GM12874 (cell line): ENCODE data around the gene NEMP1.

ENCODE experiments used
- TF ChIP-seq, protein P1 (sequence below): IDR thresholded peaks from 2 replicates; pipeline ENCODE4 v1.5.1; 2011; ENCODE audit warnings: low read depth, mild to moderate bottlenecking, control low read depth, low read length, moderate library complexity; ENCODE audit not compliant: insufficient read depth

Gene NEMP1

DNA sequence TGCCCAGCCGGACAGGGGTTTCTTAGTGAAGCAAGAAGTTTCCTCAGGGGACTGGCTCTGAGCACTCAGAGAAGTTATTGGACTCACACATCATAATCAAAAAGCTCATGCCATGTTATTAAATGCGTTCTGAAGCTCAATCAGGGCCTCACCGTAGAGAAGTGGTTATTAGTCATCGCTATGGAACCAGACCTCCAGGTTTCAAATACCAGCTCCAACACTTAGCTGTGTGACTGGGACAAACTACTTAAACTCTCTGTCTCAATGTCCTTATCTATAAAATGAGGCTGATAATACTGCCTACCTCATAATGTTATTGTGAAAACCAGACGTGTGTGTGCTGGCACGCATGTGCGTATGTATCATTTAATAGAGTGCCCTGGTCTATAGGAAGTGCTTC lies 25.3 kb upstream of the NEMP1 start:
- TF ChIP-seq, protein P1, sequence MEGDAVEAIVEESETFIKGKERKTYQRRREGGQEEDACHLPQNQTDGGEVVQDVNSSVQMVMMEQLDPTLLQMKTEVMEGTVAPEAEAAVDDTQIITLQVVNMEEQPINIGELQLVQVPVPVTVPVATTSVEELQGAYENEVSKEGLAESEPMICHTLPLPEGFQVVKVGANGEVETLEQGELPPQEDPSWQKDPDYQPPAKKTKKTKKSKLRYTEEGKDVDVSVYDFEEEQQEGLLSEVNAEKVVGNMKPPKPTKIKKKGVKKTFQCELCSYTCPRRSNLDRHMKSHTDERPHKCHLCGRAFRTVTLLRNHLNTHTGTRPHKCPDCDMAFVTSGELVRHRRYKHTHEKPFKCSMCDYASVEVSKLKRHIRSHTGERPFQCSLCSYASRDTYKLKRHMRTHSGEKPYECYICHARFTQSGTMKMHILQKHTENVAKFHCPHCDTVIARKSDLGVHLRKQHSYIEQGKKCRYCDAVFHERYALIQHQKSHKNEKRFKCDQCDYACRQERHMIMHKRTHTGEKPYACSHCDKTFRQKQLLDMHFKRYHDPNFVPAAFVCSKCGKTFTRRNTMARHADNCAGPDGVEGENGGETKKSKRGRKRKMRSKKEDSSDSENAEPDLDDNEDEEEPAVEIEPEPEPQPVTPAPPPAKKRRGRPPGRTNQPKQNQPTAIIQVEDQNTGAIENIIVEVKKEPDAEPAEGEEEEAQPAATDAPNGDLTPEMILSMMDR: no peak

DNA sequence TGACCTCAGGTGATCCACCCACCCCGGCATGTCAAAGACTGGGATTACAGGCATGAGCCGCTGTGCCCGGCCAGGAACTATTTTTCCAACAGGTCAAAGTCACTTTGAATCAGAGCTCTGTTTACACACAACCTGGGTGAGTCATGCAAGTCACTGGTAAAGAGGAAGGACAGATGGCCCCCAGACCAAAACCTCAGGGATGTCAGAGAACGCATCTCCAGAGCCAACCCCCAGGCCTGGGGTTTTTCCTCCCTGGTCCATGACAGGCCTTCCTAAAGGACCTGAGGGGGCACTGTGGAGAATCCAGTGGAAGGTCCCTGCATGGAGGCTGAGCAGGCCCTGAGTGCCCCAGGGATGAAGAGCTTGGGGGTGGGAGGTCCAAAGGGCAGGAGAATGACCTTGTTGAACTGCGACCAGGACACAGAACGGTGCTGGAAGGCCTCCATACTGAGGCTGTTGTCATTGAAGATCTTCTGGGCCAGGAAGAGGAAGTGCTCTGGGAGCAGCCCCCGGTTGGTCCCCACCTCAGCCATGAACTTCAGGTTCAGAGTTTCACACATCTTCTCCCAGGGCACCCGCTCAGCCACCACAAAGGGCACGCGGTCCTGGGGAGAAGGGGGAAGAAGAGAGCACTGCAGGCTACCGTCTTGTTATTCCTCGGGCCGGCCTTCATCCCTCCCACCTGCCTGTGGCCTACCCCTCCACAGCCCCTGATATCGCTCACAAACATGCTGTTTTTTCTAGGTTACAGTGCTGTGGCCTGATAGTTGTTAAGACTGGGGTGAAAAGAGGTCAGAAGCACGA lies 23.5 kb upstream of the NEMP1 start:
- TF ChIP-seq, protein P1: no peak

DNA sequence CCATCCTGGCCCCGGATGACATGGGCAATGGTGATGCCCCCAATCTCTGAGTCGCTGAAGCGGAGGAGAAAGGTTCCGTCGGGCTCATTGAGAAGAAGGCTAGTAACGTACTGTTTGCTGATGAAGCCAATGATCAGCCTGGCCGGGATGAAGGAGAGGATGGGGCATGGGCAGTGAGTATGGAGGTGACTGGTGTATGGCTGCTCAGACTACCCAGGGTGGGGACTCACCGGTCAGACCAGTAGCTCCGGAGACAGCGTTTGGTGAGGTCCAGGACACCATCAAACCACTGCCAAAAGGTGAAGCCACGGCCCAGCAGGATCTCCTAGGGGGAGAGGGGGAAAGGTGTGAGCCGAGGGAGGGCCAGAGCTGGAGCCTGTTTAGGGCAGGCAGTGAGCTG lies 21.2 kb upstream of the NEMP1 start:
- TF ChIP-seq, protein P1: no peak

DNA sequence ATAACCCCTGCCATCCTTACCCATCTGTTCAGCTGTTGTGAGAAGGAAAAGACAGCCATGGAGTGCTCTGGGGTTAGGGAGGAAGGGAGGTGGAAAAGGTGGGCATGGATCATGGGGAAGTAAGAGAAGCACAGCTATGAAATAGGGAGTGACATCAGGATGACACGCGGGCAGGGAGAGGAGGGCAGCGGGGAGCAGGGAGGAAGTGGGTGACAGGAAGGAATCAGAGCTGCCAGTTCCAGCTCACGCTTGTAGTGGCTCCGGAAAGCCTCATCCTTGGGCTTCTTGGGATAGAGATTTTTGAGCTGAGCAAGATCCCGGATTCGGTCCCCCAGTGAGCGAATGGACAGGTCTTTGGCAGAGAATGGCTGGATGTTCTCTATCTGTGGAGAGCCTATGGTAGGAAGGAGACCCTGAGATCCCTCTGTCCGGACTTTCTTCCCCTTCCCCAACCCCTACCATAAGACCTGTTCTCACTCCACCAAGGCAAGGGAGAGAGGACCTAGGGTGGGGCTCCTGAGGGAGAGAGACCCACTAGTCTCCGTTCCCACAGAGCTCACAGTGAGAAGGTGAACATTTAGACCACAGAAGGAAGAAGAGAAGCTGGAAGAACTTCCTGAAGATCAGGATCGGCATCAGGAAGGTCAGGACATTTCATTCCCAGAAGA lies 20.6 kb upstream of the NEMP1 start:
- TF ChIP-seq, protein P1: no peak

DNA sequence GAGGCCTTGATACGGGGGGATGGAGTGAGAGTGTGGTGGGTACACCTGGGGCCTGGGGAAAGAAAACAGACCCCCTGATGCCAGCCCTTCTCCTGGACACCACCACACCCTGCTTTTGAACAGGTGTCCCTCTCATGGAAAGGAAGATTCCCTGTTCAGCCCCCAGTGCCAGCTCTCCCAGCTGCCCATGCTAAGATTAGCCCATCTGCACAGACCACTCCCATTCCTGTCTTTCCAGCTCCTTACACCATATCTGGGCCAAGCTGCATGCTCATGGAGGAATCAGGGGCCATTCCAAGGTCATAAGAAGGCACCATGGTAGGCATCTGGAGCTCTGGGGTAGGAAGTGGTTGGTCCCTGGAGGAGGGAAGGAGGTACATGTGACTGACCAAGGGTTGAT lies 20.0 kb upstream of the NEMP1 start:
- TF ChIP-seq, protein P1: no peak

DNA sequence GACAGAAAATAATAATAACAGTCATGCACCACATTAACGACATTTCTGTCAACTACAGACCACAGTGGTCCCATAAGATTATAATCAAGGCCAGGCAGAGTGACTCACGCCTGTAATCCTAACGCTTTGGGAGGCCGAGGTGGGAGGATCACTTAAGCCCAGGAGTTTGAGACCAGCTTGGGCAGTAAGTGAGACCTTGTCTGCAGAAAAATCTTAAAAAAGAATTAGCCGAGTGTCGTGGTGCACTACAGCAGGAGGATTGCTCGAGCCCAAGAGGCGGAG lies 18.9 kb upstream of the NEMP1 start:
- TF ChIP-seq, protein P1: no peak

DNA sequence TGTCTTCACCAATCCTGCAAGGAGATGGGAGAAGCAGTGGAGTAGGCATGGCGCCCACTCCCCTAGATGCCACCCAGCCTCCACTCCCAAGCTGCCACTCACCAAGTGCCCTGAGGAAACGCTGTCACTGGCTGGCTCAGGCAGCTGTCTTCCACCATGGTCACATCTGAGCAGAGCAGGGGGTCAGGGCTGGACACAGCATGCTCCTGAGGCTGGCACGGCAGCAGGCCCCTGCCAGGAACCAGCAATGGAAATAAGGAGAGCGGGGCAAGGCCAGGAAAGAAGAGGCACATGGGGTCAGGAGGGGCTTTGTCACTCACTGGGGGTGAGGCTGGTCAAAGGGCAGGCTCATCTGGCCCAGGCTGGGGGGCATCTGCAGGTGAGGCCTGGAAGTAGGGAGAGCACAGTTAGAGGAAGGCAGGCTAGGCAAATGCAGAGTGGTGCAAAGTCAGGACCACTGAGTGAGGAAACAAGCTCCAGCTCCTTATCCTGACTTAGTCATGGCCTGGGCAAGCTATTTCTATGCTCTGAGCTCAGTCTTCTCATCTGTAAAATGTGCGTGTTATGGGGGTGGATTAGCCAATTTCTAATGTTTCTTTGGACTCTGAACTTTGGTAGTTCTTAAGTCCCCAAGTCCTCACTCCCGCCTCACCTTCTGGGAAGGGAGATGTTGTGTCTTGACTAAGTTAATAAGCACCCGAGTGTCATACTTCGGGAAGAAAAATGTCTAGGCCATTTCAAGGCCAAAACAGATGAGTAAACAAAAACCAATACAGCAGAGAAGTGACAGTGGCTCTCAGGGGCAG lies 18.4 kb upstream of the NEMP1 start:
- TF ChIP-seq, protein P1: no peak
